SK-N-MC (cell line): ENCODE measurements around the gene SYNPO.

ENCODE experiments used
- EZH2 ChIP-seq: fragments of 200-600 bp; sonication (generic); IDR thresholded peaks from one replicate; pipeline ENCODE4 v1.6.1; 2017; ENCODE audit warnings: antibody characterized with exemption
- FOXP2 ChIP-seq: optimal IDR thresholded peaks from 2 replicates; pipeline ENCODE3; 2011; ENCODE audit warnings: mild to moderate bottlenecking, moderate library complexity; ENCODE audit not compliant: insufficient read depth; ENCODE audit errors: extremely low read length, control extremely low read depth
- POLR2AphosphoS5 ChIP-seq: IDR thresholded peaks from 2 replicates; pipeline ENCODE4 v1.6.1; 2012; ENCODE audit warnings: mild to moderate bottlenecking, low read depth, low read length, borderline replicate concordance

DNA sequence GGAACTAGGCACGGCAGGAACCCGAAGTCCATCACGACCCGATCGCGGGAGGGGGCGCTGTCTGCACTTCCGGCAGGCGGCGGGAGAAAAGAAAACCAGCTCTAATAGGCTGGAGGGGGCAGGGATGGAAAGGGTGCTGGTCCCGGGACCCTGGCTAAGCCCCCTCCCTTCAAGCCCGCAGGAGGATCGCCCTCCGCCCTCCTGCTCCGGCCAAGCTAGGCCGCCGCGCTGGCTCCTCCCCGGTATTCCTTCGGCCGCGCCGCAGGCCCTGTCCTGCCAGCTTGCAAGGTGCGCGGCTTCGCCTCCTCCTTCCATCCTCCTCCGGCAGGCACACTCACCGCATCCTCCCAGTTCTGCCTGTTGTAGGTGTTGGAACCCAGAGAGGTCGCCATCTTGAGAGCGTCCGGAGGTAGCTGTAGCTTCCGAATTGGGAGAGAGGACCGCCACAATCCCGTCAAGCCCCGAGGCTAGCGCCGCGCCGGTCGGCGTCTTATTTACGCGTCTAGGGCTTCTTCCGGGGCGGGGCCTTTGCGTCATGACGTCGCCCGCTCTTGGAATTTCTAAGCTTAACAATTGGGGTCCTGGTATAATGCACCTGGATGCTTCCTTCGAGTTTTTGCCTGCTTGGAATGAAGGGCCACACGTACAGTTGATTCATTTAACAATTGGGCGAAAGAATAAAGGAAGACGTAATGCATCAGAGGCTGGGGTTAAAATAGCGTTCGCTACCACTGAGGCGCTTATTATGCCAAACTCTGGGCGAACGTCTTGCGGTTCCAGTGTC is 60.3 kb downstream of the SYNPO start, which contains the start of gene RBM22:
- TF ChIP-seq POLR2AphosphoS5 = peak; percentile 96
- TF ChIP-seq EZH2 = no peak
- TF ChIP-seq FOXP2 = peak; percentile 97
